Calu3 (cell line): Measurements from ENCODE around the gene MRPL57. TPM values are rescaled to one million over a fixed set of nuclear protein-coding genes. Genes with fewer than 3 reads are reported as not detected.

Source experiments
- BruUV-seq: library from RNA; stranded (reverse); fragments of 400-500 nt; replicated peaks from 2 replicates; lab custom pipeline; 2021; lab: Mats Ljungman, UMichigan
- CTCF ChIA-PET: fragments of 300-600 bp; sonication (Branson Sonifier 250); formaldehyde crosslinking; loops from one replicate; lab custom pipeline; 2022; ENCODE audit warnings: antibody characterized with exemption; lab: Charles Lee
- DNase-seq: peaks from one replicate; pipeline ENCODE4 v3.0.0; 2022
- H3K27ac Mint-ChIP-seq: one replicate; pipeline ENCODE4 v1.8.0; 2022; ENCODE audit warnings: mixed read lengths; ENCODE audit not compliant: unreplicated experiment
- H3K27me3 Mint-ChIP-seq: one replicate; pipeline ENCODE4 v1.8.0; 2022; ENCODE audit warnings: mixed read lengths; ENCODE audit not compliant: unreplicated experiment
- H3K36me3 Mint-ChIP-seq: one replicate; pipeline ENCODE4 v1.8.0; 2022; ENCODE audit warnings: mild to moderate bottlenecking, moderate library complexity, mixed read lengths; ENCODE audit not compliant: insufficient read depth, unreplicated experiment
- H3K4me1 Mint-ChIP-seq: one replicate; pipeline ENCODE4 v1.8.0; 2022; ENCODE audit warnings: mild to moderate bottlenecking, low read depth, mixed read lengths; ENCODE audit not compliant: unreplicated experiment
- H3K4me3 Mint-ChIP-seq: one replicate; pipeline ENCODE4 v1.8.0; 2022; ENCODE audit warnings: mild to moderate bottlenecking, low read depth, moderate library complexity, mixed read lengths; ENCODE audit not compliant: unreplicated experiment
- H3K9me3 Mint-ChIP-seq: one replicate; pipeline ENCODE4 v1.8.0; 2022; ENCODE audit warnings: low read depth, mixed read lengths; ENCODE audit not compliant: unreplicated experiment
- CTCF ChIP-seq: fragments of 200-600 bp; IDR thresholded peaks from one replicate; pipeline ENCODE4 v1.8.0; 2022; ENCODE audit warnings: antibody characterized with exemption; ENCODE audit not compliant: unreplicated experiment
- intact Hi-C: fragments of 100-400 bp; cut with micrococcal nuclease; formaldehyde crosslinking; loops from one replicate; pipeline ENCODE4 v1.10.0; 2022; ENCODE audit not compliant: unreplicated experiment
- total RNA-seq: library from RNA; stranded (reverse); gene quantifications from 2 replicates; pipeline ENCODE4 v1.2.3, GENCODE V29; 2022

Gene MRPL57
- total RNA-seq, 1 experiment from 2014 or later, result 15.2 TPM

GRCh38 chr13:21225082-21225481 is 48.6 kb downstream of the MRPL57 start:
- BruUV-seq, result no TSS peak
- intact Hi-C loops, result no loop called here
- CTCF ChIA-PET, result no interaction called here
- Mint-ChIP-seq H3K27me3 (peaks cover 20% of the 10 kb centered on the region), H3K36me3 (no peaks in the 10 kb centered on the region), H3K9me3 (no peaks in the 10 kb centered on the region), H3K27ac (no peak overlapping the region), H3K4me1 (no peaks in the 10 kb centered on the region), H3K4me3 (no peak overlapping the region)
- TF ChIP-seq CTCF, result no peak
- no peak for DNase-seq

- DNase-seq, result no peak
- no peaks in the 10 kb centered on the region for H3K36me3 Mint-ChIP-seq
- H3K27ac Mint-ChIP-seq, result no peak overlapping the region
- no peak for TF ChIP-seq CTCF
- no peaks in the 10 kb centered on the region for H3K9me3 Mint-ChIP-seq
- H3K27me3 Mint-ChIP-seq, result peaks cover 20% of the 10 kb centered on the region
- CTCF ChIA-PET, result no interaction called here
- intact Hi-C loops, result no loop called here
- BruUV-seq, result no TSS peak
- H3K4me3 Mint-ChIP-seq, result no peak overlapping the region
- H3K4me1 Mint-ChIP-seq, result no peaks in the 10 kb centered on the region
Measured at GRCh38 chr13:21225841-21226581, 49.6 kb downstream of the MRPL57 start.

DNA sequence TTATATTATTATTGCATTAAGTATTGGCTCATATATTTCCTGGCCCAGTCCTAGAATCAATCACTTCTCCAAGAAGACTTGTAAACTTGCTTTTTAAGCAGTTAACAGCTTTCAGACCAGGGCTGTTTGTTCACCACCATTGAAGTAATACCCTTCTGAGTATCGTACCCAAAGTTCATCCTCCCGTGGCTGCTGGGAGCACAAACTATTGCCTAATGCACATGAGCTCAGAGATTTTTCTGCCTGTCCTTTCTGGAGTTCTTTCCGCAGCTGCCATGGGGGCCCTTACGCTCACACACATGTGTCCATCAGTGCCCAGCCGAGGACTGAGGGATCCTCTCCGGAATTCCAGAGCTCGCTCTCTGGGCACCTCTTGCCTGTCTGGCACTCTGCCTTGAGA is 51.5 kb downstream of the MRPL57 start:
- H3K27ac Mint-ChIP-seq, result no peak overlapping the region
- BruUV-seq, result no TSS peak
- CTCF ChIA-PET, result no interaction called here
- H3K9me3 Mint-ChIP-seq, result no peaks in the 10 kb centered on the region
- DNase-seq, result no peak
- no peaks in the 10 kb centered on the region for H3K4me1 Mint-ChIP-seq
- H3K27me3 Mint-ChIP-seq, result peaks cover 20% of the 10 kb centered on the region
- H3K4me3 Mint-ChIP-seq, result no peak overlapping the region
- no peaks in the 10 kb centered on the region for H3K36me3 Mint-ChIP-seq
- TF ChIP-seq CTCF, result no peak
- intact Hi-C loops, result no loop called here

Other genes with a start within 250 kb of the MRPL57 start
- 19.0 and 19.3 TPM in 2 replicates for gene LATS2, start 115.1 kb upstream of the MRPL57 start, total RNA-seq
- 189 and 199 TPM in 2 replicates for gene SAP18, start 36.5 kb upstream of the MRPL57 start, total RNA-seq
- gene SKA3, start 106 bp upstream of the MRPL57 start, total RNA-seq, result 17.5 and 25.9 TPM in 2 replicates